C1 segment of cervical spinal cord (tissue), 14 donors: ENCODE results near the gene CHD9.
"Not testable (repeated sequence)": the region's sequence is repeated elsewhere in the genome, so short reads cannot be mapped to it uniquely, and the experiment has no call there.

Source experiments
- DNase-seq, 14 donors: peaks; one replicate each; lab custom pipeline; 2025; lab: John Stamatoyannopoulos, UW

Gene CHD9

GRCh38 chr16:53131050-53131362 is 76.2 kb downstream of the CHD9 start:
- DNase-seq, result no peak

- peak in 12 of 14 donors; percentile 19 to 73 (median 35) for DNase-seq
Measured at GRCh38 chr16:53131363-53132071, 76.7 kb downstream of the CHD9 start.

- DNase-seq, result no peak
Measured at GRCh38 chr16:53132406-53132805, 77.6 kb downstream of the CHD9 start.

- no peak for DNase-seq
Measured at GRCh38 chr16:53135329-53135728, 80.5 kb downstream of the CHD9 start.

- no peak for DNase-seq
Measured at GRCh38 chr16:53142823-53143568, 88.2 kb downstream of the CHD9 start.

- no peak for DNase-seq
Measured at GRCh38 chr16:53147500-53148065, 92.8 kb downstream of the CHD9 start.

GRCh38 chr16:53150769-53151168 is 96.0 kb downstream of the CHD9 start:
- no peak for DNase-seq

GRCh38 chr16:53152329-53152728 is 97.5 kb downstream of the CHD9 start:
- no peak for DNase-seq

- DNase-seq, result no peak
Measured at GRCh38 chr16:53153130-53153529, 98.3 kb downstream of the CHD9 start.

GRCh38 chr16:53154513-53154912 is 99.7 kb downstream of the CHD9 start:
- DNase-seq, result peak in 1 of 14 donors; percentile 11

- DNase-seq, result no peak
Measured at GRCh38 chr16:53156516-53156915, 101.7 kb downstream of the CHD9 start.

- peak in 1 of 14 donors; percentile 11 for DNase-seq
Measured at GRCh38 chr16:53159781-53160436, 105.1 kb downstream of the CHD9 start.

GRCh38 chr16:53166099-53166498 is 111.3 kb downstream of the CHD9 start:
- DNase-seq, result no peak

GRCh38 chr16:53168744-53169143 is 114.0 kb downstream of the CHD9 start:
- no peak for DNase-seq

- DNase-seq, result no peak
Measured at GRCh38 chr16:53172517-53172916, 117.7 kb downstream of the CHD9 start.

- DNase-seq, result no peak
Measured at GRCh38 chr16:53175118-53175517, 120.3 kb downstream of the CHD9 start.

GRCh38 chr16:53176434-53176833 is 121.6 kb downstream of the CHD9 start:
- DNase-seq, result no peak

GRCh38 chr16:53183442-53183841 is 128.7 kb downstream of the CHD9 start:
- DNase-seq, result no peak

- not testable (repeated sequence) for DNase-seq
Measured at GRCh38 chr16:53185741-53186140, 130.9 kb downstream of the CHD9 start.

- no peak for DNase-seq
Measured at GRCh38 chr16:53187775-53188174, 133.0 kb downstream of the CHD9 start.

GRCh38 chr16:53191413-53191812 is 136.6 kb downstream of the CHD9 start:
- DNase-seq, result no peak

- DNase-seq, result no peak
Measured at GRCh38 chr16:53198933-53199332, 144.1 kb downstream of the CHD9 start.
